ENCODE results near the gene CHD2. TPM values are rescaled to one million over a fixed set of nuclear protein-coding genes. Genes with fewer than 3 reads are reported as not detected.

Gene CHD2
- total RNA-seq, 4 donors from 2014 or later: 109 to 370 (median 161) TPM

GRCh38 chr15:93046120-93046519 lies 146.0 kb downstream of the CHD2 start:
- Histone ChIP-seq H3K27me3 (no peaks in the 10 kb centered on the region), H3K9me3 (no peaks in the 10 kb centered on the region), H3K4me3 (no peak overlapping the region), H3K4me1 (no peaks in the 10 kb centered on the region), H3K36me3 (peaks cover 0 to 8% (median 0%) of the 10 kb centered on the region in 3 donors), H3K27ac (no peak overlapping the region)
- no peak for DNase-seq
- TF ChIP-seq CTCF (IDR thresholded peaks at IDR 0.05): no peak
- no peak for TF ChIP-seq POLR2A (IDR thresholded peaks at IDR 0.05)

- no peaks in the 10 kb centered on the region for H3K4me1 ChIP-seq
- H3K27me3 ChIP-seq: no peaks in the 10 kb centered on the region
- DNase-seq: no peak
- no peak overlapping the region for H3K4me3 ChIP-seq
- TF ChIP-seq CTCF (IDR thresholded peaks at IDR 0.05): no peak
- TF ChIP-seq POLR2A (IDR thresholded peaks at IDR 0.05): no peak
- H3K27ac ChIP-seq: no peak overlapping the region
- peaks cover 0 to 8% (median 0%) of the 10 kb centered on the region in 3 donors for H3K36me3 ChIP-seq
- no peaks in the 10 kb centered on the region for H3K9me3 ChIP-seq
Measured at GRCh38 chr15:93046721-93047120, 146.6 kb downstream of the CHD2 start.

GRCh38 chr15:93047621-93048425 lies 147.7 kb downstream of the CHD2 start:
- peaks cover 0 to 8% (median 0%) of the 10 kb centered on the region in 3 donors for H3K36me3 ChIP-seq
- H3K27me3 ChIP-seq: no peaks in the 10 kb centered on the region
- H3K27ac ChIP-seq: no peak overlapping the region
- H3K4me1 ChIP-seq: no peaks in the 10 kb centered on the region
- H3K4me3 ChIP-seq: no peak overlapping the region
- DNase-seq: no peak
- no peaks in the 10 kb centered on the region for H3K9me3 ChIP-seq
- TF ChIP-seq POLR2A (IDR thresholded peaks at IDR 0.05) (no peak), CTCF (IDR thresholded peaks at IDR 0.05) (no peak)

GRCh38 chr15:93048426-93048721 lies 148.2 kb downstream of the CHD2 start:
- DNase-seq: no peak
- TF ChIP-seq CTCF (IDR thresholded peaks at IDR 0.05) (no peak), POLR2A (IDR thresholded peaks at IDR 0.05) (no peak)
- Histone ChIP-seq H3K27ac (no peak overlapping the region), H3K4me1 (no peaks in the 10 kb centered on the region), H3K27me3 (no peaks in the 10 kb centered on the region), H3K9me3 (no peaks in the 10 kb centered on the region), H3K4me3 (no peak overlapping the region), H3K36me3 (peaks cover 0 to 8% (median 0%) of the 10 kb centered on the region in 3 donors)

GRCh38 chr15:93048759-93049161 lies 148.6 kb downstream of the CHD2 start:
- H3K27me3 ChIP-seq: no peaks in the 10 kb centered on the region
- no peaks in the 10 kb centered on the region for H3K9me3 ChIP-seq
- H3K36me3 ChIP-seq: peaks cover 0 to 8% (median 0%) of the 10 kb centered on the region in 3 donors
- H3K4me3 ChIP-seq: no peak overlapping the region
- TF ChIP-seq CTCF (IDR thresholded peaks at IDR 0.05) (no peak), POLR2A (IDR thresholded peaks at IDR 0.05) (no peak)
- H3K27ac ChIP-seq: peak overlapping the region in 1 of 4 donors; percentile 1
- DNase-seq: no peak
- no peaks in the 10 kb centered on the region for H3K4me1 ChIP-seq
